Measurements from ENCODE around the gene E2F8. TPM values are rescaled to one million over a fixed set of nuclear protein-coding genes. Genes with fewer than 3 reads are reported as not detected.

The E2F8 gene
- polyA plus RNA-seq, 2 of the 4 experiments (the other 2 are of a cell fraction): 5.7 to 7.4 TPM

- no peak overlapping the region for H3K27ac ChIP-seq
- no peak for TF ChIP-seq ZC3H11A (IDR thresholded peaks at IDR 0.05)
- no peak for TF ChIP-seq PHF8 (IDR thresholded peaks at IDR 0.05; ENCODE audit: borderline replicate concordance, low read depth)
- no peak for TF ChIP-seq HES2 (IDR thresholded peaks at IDR 0.05)
- no peak for TF ChIP-seq SMC3 (IDR thresholded peaks at IDR 0.05)
- TF ChIP-seq EHMT2 (IDR thresholded peaks at IDR 0.05; ENCODE audit: low read depth): no peak
- no peak for TF ChIP-seq MAX (IDR thresholded peaks at IDR 0.05)
- no peak for TF ChIP-seq HOXA7 (CRISPR knock-in tag; IDR thresholded peaks at IDR 0.05)
- TF ChIP-seq JUN (IDR thresholded peaks at IDR 0.05): no peak
- no peak for TF ChIP-seq HEYL (CRISPR knock-in tag; IDR thresholded peaks at IDR 0.05)
- no peak for TF ChIP-seq KDM1A (IDR thresholded peaks at IDR 0.05; ENCODE audit: low read depth)
- TF ChIP-seq GATA3 (IDR thresholded peaks at IDR 0.05; ENCODE audit: borderline replicate concordance): no peak
- no peak for TF ChIP-seq USF2 (IDR thresholded peaks at IDR 0.05)
- no peak for TF ChIP-seq TP53 (CRISPR knock-in tag; IDR thresholded peaks at IDR 0.05)
- TF ChIP-seq TFCP2L1 (CRISPR knock-in tag; IDR thresholded peaks at IDR 0.05): no peak
- TF ChIP-seq JUNB (IDR thresholded peaks at IDR 0.05): no peak
- TF ChIP-seq ATOH8 (CRISPR knock-in tag; IDR thresholded peaks at IDR 0.05; ENCODE audit: low read depth): no peak
- no peak for TF ChIP-seq HOXB13 (CRISPR knock-in tag; IDR thresholded peaks at IDR 0.05; ENCODE audit: low read depth)
- no peak for TF ChIP-seq CBX8 (IDR thresholded peaks at IDR 0.05)
- ATAC-seq (no peak), DNase-seq (ENCODE audit: low read depth in 1 of 2, low spot score in 1 of 2) (no peak), FAIRE-seq (no peak)
- WGBS (ENCODE audit: missing lambda C conversion rate): 0% methylated on average over 1 of the region's 1 CpG
- no peaks in the 10 kb centered on the region for H3K4me1 ChIP-seq
- POLR2A ChIA-PET: no interaction called here
- CTCF ChIA-PET: interaction anchor here (4.6 kb wide), 1 partner anchor 9 kb away, joined by 22 read pairs; no protein-coding TSS in a partner anchor
- H3K4me2 ChIP-seq: no peak overlapping the region
- H3K9me3 ChIP-seq: no peaks in the 10 kb centered on the region
- H3K4me3 ChIP-seq: no peak overlapping the region
Observed at GRCh38 chr11:19268909-19269308, 28.2 kb upstream of the E2F8 start.

GRCh38 chr11:19267567-19267966, 26.8 kb upstream of the E2F8 start:
- FAIRE-seq (no peak), ATAC-seq (no peak), DNase-seq (ENCODE audit: low read depth in 1 of 2, low spot score in 1 of 2) (no peak)
- Histone ChIP-seq H3K27ac (no peak overlapping the region), H3K9me3 (no peaks in the 10 kb centered on the region), H3K4me3 (no peak overlapping the region), H3K4me1 (no peaks in the 10 kb centered on the region), H3K4me2 (no peak overlapping the region)
- TF ChIP-seq ESRRA (IDR thresholded peaks at IDR 0.05; ENCODE audit: borderline replicate concordance, low read length) (no peak), RAD21 (conservative IDR thresholded peaks at IDR 0.05 in 1 of 2, IDR thresholded peaks at IDR 0.05 in 1 of 2) (no peak), HMGXB4 (CRISPR knock-in tag; IDR thresholded peaks at IDR 0.05; ENCODE audit: borderline replicate concordance) (no peak), EHMT2 (IDR thresholded peaks at IDR 0.05; ENCODE audit: low read depth) (no peak), REST (IDR thresholded peaks at IDR 0.05) (no peak), RCOR1 (IDR thresholded peaks at IDR 0.05; ENCODE audit: low read depth, low read length) (no peak), EHF (CRISPR knock-in tag; IDR thresholded peaks at IDR 0.05) (no peak), RARB (CRISPR knock-in tag; IDR thresholded peaks at IDR 0.05) (no peak), PHF8 (IDR thresholded peaks at IDR 0.05; ENCODE audit: borderline replicate concordance, low read depth) (no peak), ZNF302 (CRISPR knock-in tag; IDR thresholded peaks at IDR 0.05) (no peak), CBX8 (IDR thresholded peaks at IDR 0.05) (no peak)
- ChIA-PET POLR2A (no interaction called here), CTCF (interaction anchor here (2.4 to 4.6 kb wide), 2 partner anchors 8 to 286 kb away, joined by 9 to 22 read pairs; no protein-coding TSS in a partner anchor)
- 29% methylated on average over 5 of the region's 5 CpGs for WGBS (ENCODE audit: missing lambda C conversion rate)
